Mesothelial cell of epicardium (in vitro differentiated cells): Measurements from ENCODE around the gene HLA-DRB1. TPM values are rescaled to one million over a fixed set of nuclear protein-coding genes. Genes with fewer than 3 reads are reported as not detected.

Experiments
- DNase-seq, 2 experiments: peaks; one replicate each; pipeline ENCODE4 v3.0.0; 2021; ENCODE audit warnings: low spot score in 2 of 2; ENCODE audit not compliant: unreplicated experiment in 2 of 2
- H3K27ac Mint-ChIP-seq: 2 replicates; pipeline ENCODE4 v1.8.0; 2021; ENCODE audit warnings: mixed read lengths
- H3K27me3 Mint-ChIP-seq: 2 replicates; pipeline ENCODE4 v1.8.0; 2021; ENCODE audit warnings: low read depth, mixed read lengths
- H3K36me3 Mint-ChIP-seq: 2 replicates; pipeline ENCODE4 v1.8.0; 2021; ENCODE audit warnings: mixed read lengths
- H3K4me1 Mint-ChIP-seq: 2 replicates; pipeline ENCODE4 v1.8.0; 2021; ENCODE audit warnings: mixed read lengths
- H3K4me3 Mint-ChIP-seq: 2 replicates; pipeline ENCODE4 v1.8.0; 2021; ENCODE audit warnings: mild to moderate bottlenecking, moderate library complexity, mixed read lengths
- H3K9me3 Mint-ChIP-seq: 2 replicates; pipeline ENCODE4 v1.8.0; 2021; ENCODE audit warnings: mixed read lengths
- CTCF ChIP-seq: fragments of 200-600 bp; sonication (generic); IDR thresholded peaks from one replicate; pipeline ENCODE4 v1.5.0; 2021; ENCODE audit warnings: antibody characterized with exemption; ENCODE audit not compliant: unreplicated experiment
- total RNA-seq: library from RNA; stranded (reverse); gene quantifications from 3 replicates; pipeline ENCODE4 v1.2.1, GENCODE V29; 2021

Gene HLA-DRB1
- total RNA-seq, 1 donor from 2014 or later: 4.5 TPM

- H3K27me3 Mint-ChIP-seq: no peaks in the 10 kb centered on the region
- H3K36me3 Mint-ChIP-seq: no peaks in the 10 kb centered on the region
- H3K9me3 Mint-ChIP-seq: peaks cover 12% of the 10 kb centered on the region
- peaks cover 6% of the 10 kb centered on the region for H3K4me1 Mint-ChIP-seq
- peak in 1 of 2 experiments; percentile 51 for DNase-seq
- no peak overlapping the region for H3K4me3 Mint-ChIP-seq
- no peak for TF ChIP-seq CTCF
- H3K27ac Mint-ChIP-seq: no peak overlapping the region
Measured at GRCh38 chr6:32627831-32628230, 38.2 kb upstream of the HLA-DRB1 start.

- peaks cover 12% of the 10 kb centered on the region for H3K9me3 Mint-ChIP-seq
- no peak for TF ChIP-seq CTCF
- H3K4me1 Mint-ChIP-seq: peaks cover 7% of the 10 kb centered on the region
- H3K27ac Mint-ChIP-seq: no peak overlapping the region
- no peak overlapping the region for H3K4me3 Mint-ChIP-seq
- H3K27me3 Mint-ChIP-seq: no peaks in the 10 kb centered on the region
- no peaks in the 10 kb centered on the region for H3K36me3 Mint-ChIP-seq
- no peak for DNase-seq
Measured at GRCh38 chr6:32627249-32627648, 37.6 kb upstream of the HLA-DRB1 start.

GRCh38 chr6:32625137-32625536 lies 35.5 kb upstream of the HLA-DRB1 start:
- no peak for TF ChIP-seq CTCF
- Mint-ChIP-seq H3K9me3 (peaks cover 3% of the 10 kb centered on the region), H3K27me3 (no peaks in the 10 kb centered on the region), H3K36me3 (no peaks in the 10 kb centered on the region), H3K4me3 (no peak overlapping the region), H3K27ac (no peak overlapping the region), H3K4me1 (peaks cover 7% of the 10 kb centered on the region)
- no peak for DNase-seq

- H3K9me3 Mint-ChIP-seq: no peaks in the 10 kb centered on the region
- no peak for TF ChIP-seq CTCF
- no peak overlapping the region for H3K27ac Mint-ChIP-seq
- no peak for DNase-seq
- H3K36me3 Mint-ChIP-seq: no peaks in the 10 kb centered on the region
- no peaks in the 10 kb centered on the region for H3K27me3 Mint-ChIP-seq
- no peak overlapping the region for H3K4me3 Mint-ChIP-seq
- peaks cover 7% of the 10 kb centered on the region for H3K4me1 Mint-ChIP-seq
Measured at GRCh38 chr6:32624565-32624964, 34.9 kb upstream of the HLA-DRB1 start.

- no peak for TF ChIP-seq CTCF
- H3K36me3 Mint-ChIP-seq: no peaks in the 10 kb centered on the region
- H3K4me3 Mint-ChIP-seq: no peak overlapping the region
- H3K27me3 Mint-ChIP-seq: no peaks in the 10 kb centered on the region
- peaks cover 3% of the 10 kb centered on the region for H3K9me3 Mint-ChIP-seq
- H3K27ac Mint-ChIP-seq: no peak overlapping the region
- peaks cover 7% of the 10 kb centered on the region for H3K4me1 Mint-ChIP-seq
- no peak for DNase-seq
Measured at GRCh38 chr6:32623693-32624092, 34.0 kb upstream of the HLA-DRB1 start.
